ENCODE data around the gene ADAM29. TPM values are rescaled to one million over a fixed set of nuclear protein-coding genes. Genes with fewer than 3 reads are reported as not detected.

ADAM29 gene
- total and polyA plus RNA-seq, 2 experiments from 2014 or later: not detected

DNA sequence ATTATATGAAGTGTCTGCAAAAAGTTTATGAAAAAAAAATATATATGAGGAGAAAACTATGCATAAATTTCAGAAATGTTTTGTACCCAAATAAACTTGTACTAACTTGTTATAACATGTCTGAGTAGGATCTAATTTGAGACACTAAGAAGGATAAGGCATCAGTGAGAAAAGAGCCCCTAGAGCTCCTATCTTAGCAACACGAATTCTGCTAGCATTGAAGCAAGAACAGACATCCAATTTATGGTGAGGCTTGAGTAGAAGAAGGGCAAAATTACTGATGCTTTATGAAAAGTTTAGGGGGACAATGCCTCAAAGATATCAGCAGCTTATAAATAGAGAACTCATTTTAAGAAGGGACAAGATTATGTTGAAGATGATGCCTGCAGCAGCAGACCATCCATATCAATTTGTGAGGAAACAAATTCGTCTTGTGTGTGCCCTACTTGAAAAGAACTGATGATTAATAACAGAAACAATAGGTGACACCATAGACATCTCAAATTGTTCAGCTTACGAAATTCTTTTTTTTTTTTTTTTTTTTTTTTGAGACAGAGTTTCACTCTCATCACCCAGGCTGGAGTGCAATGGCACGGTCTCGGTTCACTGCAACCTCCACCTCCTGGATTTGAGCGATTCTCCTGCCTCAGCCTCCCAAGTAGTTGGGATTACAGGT, 35.7 kb upstream of the ADAM29 start:
- no peak for DNase-seq (ENCODE audit: low spot score)
- H4K20me1 ChIP-seq (ENCODE audit: insufficient read depth, poor library complexity, severe bottlenecking): no peaks in the 10 kb centered on the region
- TF ChIP-seq, protein P1, sequence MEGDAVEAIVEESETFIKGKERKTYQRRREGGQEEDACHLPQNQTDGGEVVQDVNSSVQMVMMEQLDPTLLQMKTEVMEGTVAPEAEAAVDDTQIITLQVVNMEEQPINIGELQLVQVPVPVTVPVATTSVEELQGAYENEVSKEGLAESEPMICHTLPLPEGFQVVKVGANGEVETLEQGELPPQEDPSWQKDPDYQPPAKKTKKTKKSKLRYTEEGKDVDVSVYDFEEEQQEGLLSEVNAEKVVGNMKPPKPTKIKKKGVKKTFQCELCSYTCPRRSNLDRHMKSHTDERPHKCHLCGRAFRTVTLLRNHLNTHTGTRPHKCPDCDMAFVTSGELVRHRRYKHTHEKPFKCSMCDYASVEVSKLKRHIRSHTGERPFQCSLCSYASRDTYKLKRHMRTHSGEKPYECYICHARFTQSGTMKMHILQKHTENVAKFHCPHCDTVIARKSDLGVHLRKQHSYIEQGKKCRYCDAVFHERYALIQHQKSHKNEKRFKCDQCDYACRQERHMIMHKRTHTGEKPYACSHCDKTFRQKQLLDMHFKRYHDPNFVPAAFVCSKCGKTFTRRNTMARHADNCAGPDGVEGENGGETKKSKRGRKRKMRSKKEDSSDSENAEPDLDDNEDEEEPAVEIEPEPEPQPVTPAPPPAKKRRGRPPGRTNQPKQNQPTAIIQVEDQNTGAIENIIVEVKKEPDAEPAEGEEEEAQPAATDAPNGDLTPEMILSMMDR (IDR thresholded peaks at IDR 0.05; ENCODE audit: poor library complexity): no peak
- no peak for TF ChIP-seq EZH2phosphoT487 (IDR thresholded peaks at IDR 0.05; ENCODE audit: low read depth, severe bottlenecking, unreplicated experiment)
- TF ChIP-seq EZH2 (IDR thresholded peaks at IDR 0.05; ENCODE audit: borderline replicate concordance): no peak
- no peak overlapping the region for H3K4me3 ChIP-seq
- H3K79me2 ChIP-seq: no peaks in the 10 kb centered on the region
- H3K27me3 ChIP-seq: no peaks in the 10 kb centered on the region
- H3K4me1 ChIP-seq (ENCODE audit: insufficient read depth): no peaks in the 10 kb centered on the region
- no peak overlapping the region for H3K27ac ChIP-seq
- no peaks in the 10 kb centered on the region for H3K36me3 ChIP-seq (replicated peaks; ENCODE audit: insufficient read depth, low read depth)
- H3K9me3 ChIP-seq (ENCODE audit: low read depth): no peaks in the 10 kb centered on the region
- H3K9me2 ChIP-seq (replicated peaks; ENCODE audit: insufficient read depth): no peaks in the 10 kb centered on the region
- H3K4me2 ChIP-seq: no peak overlapping the region
- WGBS (ENCODE audit: low lambda C conversion rate, missing lambda C conversion rate): 86% methylated on average over 6 of the region's 6 CpGs
- H2AFZ ChIP-seq: no peak overlapping the region

DNA sequence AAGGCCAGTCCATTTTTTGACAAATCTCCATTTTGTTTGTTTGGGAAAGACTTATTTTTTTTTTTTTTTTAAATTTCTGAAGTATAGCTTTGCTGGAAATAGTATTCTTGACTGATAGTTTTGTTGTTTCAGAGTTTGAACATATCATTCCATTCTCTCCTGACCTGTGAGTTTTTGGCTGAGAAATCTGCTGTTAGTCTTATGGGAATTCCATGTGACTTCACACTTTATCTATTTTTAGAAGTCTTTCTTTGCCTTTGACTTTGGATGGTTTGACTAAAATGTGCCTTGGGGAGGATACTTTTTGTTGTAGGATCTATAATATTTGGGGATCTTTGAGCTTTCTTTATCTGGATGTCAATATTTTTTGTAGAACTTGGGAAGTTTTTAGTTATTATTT, 10.7 kb upstream of the ADAM29 start:
- H3K27me3 ChIP-seq: no peaks in the 10 kb centered on the region
- H3K27ac ChIP-seq: no peak overlapping the region
- no peaks in the 10 kb centered on the region for H3K4me1 ChIP-seq (ENCODE audit: insufficient read depth)
- no peaks in the 10 kb centered on the region for H3K9me2 ChIP-seq (replicated peaks; ENCODE audit: insufficient read depth)
- no peaks in the 10 kb centered on the region for H3K79me2 ChIP-seq
- H3K4me3 ChIP-seq: no peak overlapping the region
- H4K20me1 ChIP-seq (ENCODE audit: insufficient read depth, poor library complexity, severe bottlenecking): no peaks in the 10 kb centered on the region
- TF ChIP-seq EZH2phosphoT487 (IDR thresholded peaks at IDR 0.05; ENCODE audit: low read depth, severe bottlenecking, unreplicated experiment) (no peak), EZH2 (IDR thresholded peaks at IDR 0.05; ENCODE audit: borderline replicate concordance) (no peak)
- TF ChIP-seq, protein P1 (IDR thresholded peaks at IDR 0.05; ENCODE audit: poor library complexity): no peak
- H3K4me2 ChIP-seq: no peak overlapping the region
- no peak overlapping the region for H2AFZ ChIP-seq
- H3K9me3 ChIP-seq (ENCODE audit: low read depth): no peaks in the 10 kb centered on the region
- no peak for DNase-seq (ENCODE audit: low spot score)
- no peaks in the 10 kb centered on the region for H3K36me3 ChIP-seq (replicated peaks; ENCODE audit: insufficient read depth, low read depth)

DNA sequence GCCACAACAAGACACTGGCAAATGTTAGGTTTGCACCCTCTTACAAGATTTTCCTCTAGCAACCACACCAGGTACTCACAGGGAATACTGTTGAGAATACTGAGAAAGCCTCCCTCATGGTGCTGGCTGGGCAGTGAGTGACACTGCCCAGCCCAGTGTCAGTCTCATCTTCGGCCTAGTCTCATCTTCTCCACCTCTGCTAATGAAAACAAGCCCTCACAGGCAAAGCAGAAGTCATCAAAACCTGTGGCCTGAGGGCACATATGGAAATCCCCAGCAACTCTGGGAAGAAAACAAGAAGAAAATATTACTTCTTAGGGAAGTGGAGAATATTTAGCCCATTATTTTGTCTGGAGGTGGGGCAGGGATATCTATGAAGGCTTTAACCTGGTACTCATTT, 7.9 kb upstream of the ADAM29 start:
- Histone ChIP-seq H3K4me3 (no peak overlapping the region), H4K20me1 (ENCODE audit: insufficient read depth, poor library complexity, severe bottlenecking) (no peaks in the 10 kb centered on the region), H3K27ac (no peak overlapping the region), H2AFZ (no peak overlapping the region), H3K4me1 (ENCODE audit: insufficient read depth) (no peaks in the 10 kb centered on the region), H3K79me2 (no peaks in the 10 kb centered on the region), H3K9me3 (ENCODE audit: low read depth) (no peaks in the 10 kb centered on the region), H3K4me2 (no peak overlapping the region), H3K36me3 (replicated peaks; ENCODE audit: insufficient read depth, low read depth) (no peaks in the 10 kb centered on the region), H3K9me2 (replicated peaks; ENCODE audit: insufficient read depth) (no peaks in the 10 kb centered on the region), H3K27me3 (no peaks in the 10 kb centered on the region)
- 75% methylated on average over 1 of the region's 1 CpG for WGBS (ENCODE audit: low lambda C conversion rate, missing lambda C conversion rate)
- TF ChIP-seq EZH2phosphoT487 (IDR thresholded peaks at IDR 0.05; ENCODE audit: low read depth, severe bottlenecking, unreplicated experiment) (no peak), EZH2 (IDR thresholded peaks at IDR 0.05; ENCODE audit: borderline replicate concordance) (no peak)
- TF ChIP-seq, protein P1 (IDR thresholded peaks at IDR 0.05; ENCODE audit: poor library complexity): no peak
- no peak for DNase-seq (ENCODE audit: low spot score)
